ENCODE results near the gene NFKBIZ. TPM values are rescaled to one million over a fixed set of nuclear protein-coding genes. Genes with fewer than 3 reads are reported as not detected.

NFKBIZ gene
- total RNA-seq, 2 donors from 2014 or later = 88.4 to 123 TPM

- ATAC-seq (replicated peaks) = no peak
- Mint-ChIP-seq H3K4me1 (peaks cover 15% of the 10 kb centered on the region), H3K4me3 (no peak overlapping the region), H3K36me3 (ENCODE audit: low read depth) (peaks cover 43% of the 10 kb centered on the region), H3K9me3 (no peaks in the 10 kb centered on the region), H3K27ac (peak overlapping the region; percentile 56), H3K27me3 (no peaks in the 10 kb centered on the region)
Measured at GRCh38 chr3:101816215-101817149, 32.8 kb upstream of the NFKBIZ start.

DNA sequence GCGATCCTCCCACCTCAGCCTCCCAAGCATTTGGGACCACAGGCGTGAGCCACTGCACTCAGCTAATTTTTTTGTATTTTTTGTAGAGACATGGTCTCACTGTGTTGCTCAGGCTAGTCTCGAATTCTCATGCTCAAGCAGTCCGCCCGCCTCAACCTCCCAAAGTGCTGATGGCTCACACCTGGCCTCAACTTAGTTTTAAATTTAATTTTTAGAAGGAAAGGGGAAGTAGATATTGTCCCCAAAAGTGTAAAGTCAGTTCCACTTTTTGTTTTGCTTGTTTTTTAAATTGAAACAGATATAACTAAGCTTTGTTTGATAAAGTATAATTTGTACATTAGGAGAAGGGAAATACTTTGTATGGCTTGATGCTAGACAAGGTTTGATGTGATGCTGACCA, 31.3 kb upstream of the NFKBIZ start:
- no peaks in the 10 kb centered on the region for H3K27me3 Mint-ChIP-seq
- peaks cover 9% of the 10 kb centered on the region for H3K4me1 Mint-ChIP-seq
- ATAC-seq (replicated peaks) = no peak
- H3K27ac Mint-ChIP-seq = no peak overlapping the region
- no peak overlapping the region for H3K4me3 Mint-ChIP-seq
- no peaks in the 10 kb centered on the region for H3K9me3 Mint-ChIP-seq
- H3K36me3 Mint-ChIP-seq (ENCODE audit: low read depth) = peaks cover 52% of the 10 kb centered on the region

- Mint-ChIP-seq H3K27ac (no peak overlapping the region), H3K9me3 (no peaks in the 10 kb centered on the region), H3K4me3 (no peak overlapping the region), H3K4me1 (peaks cover 3% of the 10 kb centered on the region), H3K27me3 (no peaks in the 10 kb centered on the region), H3K36me3 (ENCODE audit: low read depth) (peaks cover 57% of the 10 kb centered on the region)
- ATAC-seq (replicated peaks) = peak; percentile 76
Measured at GRCh38 chr3:101819649-101820206, 29.6 kb upstream of the NFKBIZ start.

DNA sequence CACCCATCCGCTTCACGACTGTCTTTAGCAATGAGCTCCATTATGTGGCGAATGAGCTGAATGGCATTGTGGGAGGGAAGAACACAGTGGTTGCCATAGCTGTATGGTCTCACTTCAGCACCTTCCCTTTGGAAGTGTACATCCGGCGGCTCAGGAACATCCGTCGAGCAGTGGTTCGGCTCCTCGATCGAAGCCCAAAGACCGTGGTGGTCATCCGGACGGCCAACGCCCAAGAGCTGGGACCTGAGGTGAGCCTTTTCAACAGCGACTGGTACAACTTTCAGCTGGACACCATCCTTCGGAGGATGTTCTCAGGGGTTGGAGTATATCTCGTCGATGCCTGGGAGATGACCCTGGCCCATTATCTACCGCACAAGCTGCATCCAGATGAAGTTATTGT, 27.8 kb upstream of the NFKBIZ start:
- H3K36me3 Mint-ChIP-seq (ENCODE audit: low read depth) = peaks cover 61% of the 10 kb centered on the region
- no peak overlapping the region for H3K27ac Mint-ChIP-seq
- H3K4me1 Mint-ChIP-seq = peaks cover 9% of the 10 kb centered on the region
- no peak for ATAC-seq (replicated peaks)
- H3K27me3 Mint-ChIP-seq = no peaks in the 10 kb centered on the region
- no peak overlapping the region for H3K4me3 Mint-ChIP-seq
- no peaks in the 10 kb centered on the region for H3K9me3 Mint-ChIP-seq

GRCh38 chr3:101823525-101823924, 25.8 kb upstream of the NFKBIZ start:
- H3K9me3 Mint-ChIP-seq = no peaks in the 10 kb centered on the region
- no peak overlapping the region for H3K27ac Mint-ChIP-seq
- peaks cover 57% of the 10 kb centered on the region for H3K36me3 Mint-ChIP-seq (ENCODE audit: low read depth)
- no peak for ATAC-seq (replicated peaks)
- peaks cover 19% of the 10 kb centered on the region for H3K4me1 Mint-ChIP-seq
- no peaks in the 10 kb centered on the region for H3K27me3 Mint-ChIP-seq
- H3K4me3 Mint-ChIP-seq = no peak overlapping the region

DNA sequence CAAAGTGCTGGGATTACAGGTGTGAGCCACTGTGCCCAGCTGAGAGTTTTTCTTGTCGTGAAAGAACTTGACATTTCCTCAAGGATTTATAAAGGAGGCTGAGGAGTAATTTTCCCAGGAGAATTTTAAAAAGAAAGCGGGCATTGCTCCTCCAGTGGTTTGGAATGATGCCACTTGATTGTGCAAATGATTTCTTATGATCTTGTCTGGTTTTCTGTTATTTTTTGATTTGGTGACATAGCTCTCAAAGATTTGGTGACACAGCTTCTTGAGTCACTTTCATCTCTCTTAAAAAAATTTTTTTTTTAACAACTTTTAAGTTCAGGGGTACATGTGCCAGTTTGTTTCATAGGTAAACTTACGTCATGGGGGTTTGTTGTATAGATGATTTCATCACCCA, 24.6 kb upstream of the NFKBIZ start:
- Mint-ChIP-seq H3K4me3 (no peak overlapping the region), H3K27me3 (no peaks in the 10 kb centered on the region), H3K4me1 (peaks cover 26% of the 10 kb centered on the region), H3K36me3 (ENCODE audit: low read depth) (peaks cover 59% of the 10 kb centered on the region), H3K9me3 (no peaks in the 10 kb centered on the region), H3K27ac (peak overlapping the region; percentile 21)
- ATAC-seq (replicated peaks) = no peak

GRCh38 chr3:101825904-101826445, 23.3 kb upstream of the NFKBIZ start:
- ATAC-seq (replicated peaks) = peak; percentile 35
- no peaks in the 10 kb centered on the region for H3K27me3 Mint-ChIP-seq
- H3K4me1 Mint-ChIP-seq = peaks cover 35% of the 10 kb centered on the region
- H3K27ac Mint-ChIP-seq = peak overlapping the region; percentile 92
- peak overlapping the region; percentile 94 for H3K4me3 Mint-ChIP-seq
- H3K9me3 Mint-ChIP-seq = no peaks in the 10 kb centered on the region
- peaks cover 59% of the 10 kb centered on the region for H3K36me3 Mint-ChIP-seq (ENCODE audit: low read depth)

- Mint-ChIP-seq H3K9me3 (no peaks in the 10 kb centered on the region), H3K27ac (peak overlapping the region; percentile 98), H3K4me1 (peaks cover 48% of the 10 kb centered on the region), H3K36me3 (ENCODE audit: low read depth) (peaks cover 62% of the 10 kb centered on the region), H3K4me3 (peak overlapping the region; percentile 94), H3K27me3 (no peaks in the 10 kb centered on the region)
- peak; percentile 85 for ATAC-seq (replicated peaks)
Measured at GRCh38 chr3:101827211-101828174, 21.8 kb upstream of the NFKBIZ start.

DNA sequence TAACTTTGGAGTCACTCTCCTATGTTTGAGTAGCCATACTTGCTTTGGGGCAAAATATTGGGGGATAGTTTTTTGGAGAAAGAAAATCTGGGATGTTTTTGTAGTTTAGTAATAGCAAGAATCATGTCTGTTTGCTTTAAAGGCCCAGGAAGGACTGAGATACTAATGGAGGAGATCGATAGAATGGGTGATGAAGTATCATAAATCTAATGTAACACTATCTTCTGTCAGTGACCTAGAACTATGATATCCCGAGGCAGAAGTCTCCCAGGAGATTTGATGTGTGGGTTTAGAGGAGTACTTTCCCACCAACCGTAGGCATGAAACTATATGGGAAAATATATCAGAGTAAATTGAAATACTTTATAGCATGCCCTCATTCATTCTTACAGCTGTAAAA, 21.0 kb upstream of the NFKBIZ start:
- peak overlapping the region; percentile 98 for H3K27ac Mint-ChIP-seq
- H3K27me3 Mint-ChIP-seq = no peaks in the 10 kb centered on the region
- peaks cover 56% of the 10 kb centered on the region for H3K4me1 Mint-ChIP-seq
- peak overlapping the region; percentile 94 for H3K4me3 Mint-ChIP-seq
- ATAC-seq (replicated peaks) = no peak
- H3K9me3 Mint-ChIP-seq = no peaks in the 10 kb centered on the region
- peaks cover 62% of the 10 kb centered on the region for H3K36me3 Mint-ChIP-seq (ENCODE audit: low read depth)

- peak; percentile 80 for ATAC-seq (replicated peaks)
- Mint-ChIP-seq H3K36me3 (ENCODE audit: low read depth) (peaks cover 68% of the 10 kb centered on the region), H3K9me3 (no peaks in the 10 kb centered on the region), H3K4me1 (peaks cover 62% of the 10 kb centered on the region), H3K27me3 (no peaks in the 10 kb centered on the region), H3K27ac (peak overlapping the region; percentile 98), H3K4me3 (peak overlapping the region; percentile 94)
Measured at GRCh38 chr3:101828691-101829436, 20.4 kb upstream of the NFKBIZ start.

DNA sequence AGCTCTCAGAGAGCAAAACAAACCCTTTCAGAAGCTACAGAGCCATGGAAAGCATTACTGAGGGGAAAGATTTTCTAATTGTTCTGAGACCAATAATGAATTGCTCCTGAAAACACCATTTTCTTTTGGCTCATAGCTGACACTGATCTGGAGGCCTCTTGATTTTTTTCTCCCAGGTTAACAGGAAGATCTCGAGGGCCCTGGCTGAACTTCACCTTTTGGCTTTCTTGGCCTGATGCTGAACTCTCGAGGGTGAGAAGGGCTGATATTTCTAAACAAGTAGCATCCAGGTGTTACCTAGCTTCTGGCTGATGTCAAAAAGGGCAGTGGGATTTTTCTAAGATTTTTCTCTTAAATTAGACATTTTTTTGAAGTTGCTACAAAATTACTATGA, 19.9 kb upstream of the NFKBIZ start:
- H3K4me3 Mint-ChIP-seq = peak overlapping the region; percentile 94
- H3K27me3 Mint-ChIP-seq = no peaks in the 10 kb centered on the region
- no peaks in the 10 kb centered on the region for H3K9me3 Mint-ChIP-seq
- H3K4me1 Mint-ChIP-seq = peaks cover 68% of the 10 kb centered on the region
- peak overlapping the region; percentile 98 for H3K27ac Mint-ChIP-seq
- H3K36me3 Mint-ChIP-seq (ENCODE audit: low read depth) = peaks cover 74% of the 10 kb centered on the region
- ATAC-seq (replicated peaks) = no peak

DNA sequence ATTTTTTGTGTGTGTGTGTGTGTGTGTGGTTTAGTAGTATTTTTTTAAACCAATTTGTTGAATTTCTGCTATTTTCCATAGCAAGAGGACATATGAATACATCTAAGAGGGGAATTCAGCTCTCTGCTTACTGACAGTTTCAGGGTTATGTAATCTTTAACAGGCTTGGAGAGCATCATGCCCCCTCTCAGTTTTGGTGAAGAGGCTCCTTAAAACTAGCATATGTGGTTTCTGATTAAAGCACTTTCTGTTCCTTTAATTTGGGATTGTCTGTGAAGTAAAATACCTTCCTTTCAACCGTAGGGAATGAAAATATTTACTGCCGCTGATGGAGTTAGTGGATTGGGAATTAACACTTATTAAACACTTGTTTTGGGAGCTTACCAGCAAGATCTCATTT, 19.4 kb upstream of the NFKBIZ start:
- H3K4me1 Mint-ChIP-seq = peaks cover 71% of the 10 kb centered on the region
- peak overlapping the region; percentile 98 for H3K27ac Mint-ChIP-seq
- H3K4me3 Mint-ChIP-seq = peak overlapping the region; percentile 94
- no peak for ATAC-seq (replicated peaks)
- no peaks in the 10 kb centered on the region for H3K27me3 Mint-ChIP-seq
- peaks cover 74% of the 10 kb centered on the region for H3K36me3 Mint-ChIP-seq (ENCODE audit: low read depth)
- no peaks in the 10 kb centered on the region for H3K9me3 Mint-ChIP-seq

GRCh38 chr3:101833446-101833974, 15.8 kb upstream of the NFKBIZ start:
- peaks cover 67% of the 10 kb centered on the region for H3K4me1 Mint-ChIP-seq
- H3K36me3 Mint-ChIP-seq (ENCODE audit: low read depth) = peaks cover 99% of the 10 kb centered on the region
- H3K4me3 Mint-ChIP-seq = peak overlapping the region; percentile 94
- peak overlapping the region; percentile 69 for H3K27ac Mint-ChIP-seq
- ATAC-seq (replicated peaks) = peak; percentile 41
- H3K9me3 Mint-ChIP-seq = no peaks in the 10 kb centered on the region
- H3K27me3 Mint-ChIP-seq = no peaks in the 10 kb centered on the region
